ENCODE measurements around the gene FEN1. TPM values are rescaled to one million over a fixed set of nuclear protein-coding genes. Genes with fewer than 3 reads are reported as not detected.
A peak's percentile ranks its signal among the peaks of the same experiment; 100 is the strongest.

The FEN1 gene
- total and polyA plus RNA-seq, 2 of the 13 experiments (the other 11 are each of a cell fraction or from before 2014, with no cell fraction given), result 12.4 to 102 TPM

- TF ChIP-seq, protein P1, sequence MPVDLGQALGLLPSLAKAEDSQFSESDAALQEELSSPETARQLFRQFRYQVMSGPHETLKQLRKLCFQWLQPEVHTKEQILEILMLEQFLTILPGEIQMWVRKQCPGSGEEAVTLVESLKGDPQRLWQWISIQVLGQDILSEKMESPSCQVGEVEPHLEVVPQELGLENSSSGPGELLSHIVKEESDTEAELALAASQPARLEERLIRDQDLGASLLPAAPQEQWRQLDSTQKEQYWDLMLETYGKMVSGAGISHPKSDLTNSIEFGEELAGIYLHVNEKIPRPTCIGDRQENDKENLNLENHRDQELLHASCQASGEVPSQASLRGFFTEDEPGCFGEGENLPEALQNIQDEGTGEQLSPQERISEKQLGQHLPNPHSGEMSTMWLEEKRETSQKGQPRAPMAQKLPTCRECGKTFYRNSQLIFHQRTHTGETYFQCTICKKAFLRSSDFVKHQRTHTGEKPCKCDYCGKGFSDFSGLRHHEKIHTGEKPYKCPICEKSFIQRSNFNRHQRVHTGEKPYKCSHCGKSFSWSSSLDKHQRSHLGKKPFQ (CRISPR knock-in tag; IDR thresholded peaks at IDR 0.05; ENCODE audit: insufficient replicate concordance), result peak; percentile 54
- TF ChIP-seq ADNP (CRISPR knock-in tag; IDR thresholded peaks at IDR 0.05), result no peak
- TF ChIP-seq ZNF720 (CRISPR knock-in tag; IDR thresholded peaks at IDR 0.05), result no peak
- TF ChIP-seq SRSF4 (IDR thresholded peaks at IDR 0.05; ENCODE audit: low read depth, low read length, poor library complexity, severe bottlenecking), result no peak
- no peak for TF ChIP-seq CHD4 (IDR thresholded peaks at IDR 0.05; ENCODE audit: borderline replicate concordance, low read length)
- TF ChIP-seq ZNF782 (CRISPR knock-in tag; IDR thresholded peaks at IDR 0.05; ENCODE audit: borderline replicate concordance), result peak; percentile 89; the same call in 1 of the 2 replicates
- TF ChIP-seq SRSF1 (optimal IDR thresholded peaks at IDR 0.05; ENCODE audit: low read depth, low read length), result peak; percentile 69
- TF ChIP-seq, protein P2, sequence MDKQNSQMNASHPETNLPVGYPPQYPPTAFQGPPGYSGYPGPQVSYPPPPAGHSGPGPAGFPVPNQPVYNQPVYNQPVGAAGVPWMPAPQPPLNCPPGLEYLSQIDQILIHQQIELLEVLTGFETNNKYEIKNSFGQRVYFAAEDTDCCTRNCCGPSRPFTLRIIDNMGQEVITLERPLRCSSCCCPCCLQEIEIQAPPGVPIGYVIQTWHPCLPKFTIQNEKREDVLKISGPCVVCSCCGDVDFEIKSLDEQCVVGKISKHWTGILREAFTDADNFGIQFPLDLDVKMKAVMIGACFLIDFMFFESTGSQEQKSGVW (CRISPR knock-in tag; IDR thresholded peaks at IDR 0.05; ENCODE audit: borderline replicate concordance), result no peak
- TF ChIP-seq, protein P3, sequence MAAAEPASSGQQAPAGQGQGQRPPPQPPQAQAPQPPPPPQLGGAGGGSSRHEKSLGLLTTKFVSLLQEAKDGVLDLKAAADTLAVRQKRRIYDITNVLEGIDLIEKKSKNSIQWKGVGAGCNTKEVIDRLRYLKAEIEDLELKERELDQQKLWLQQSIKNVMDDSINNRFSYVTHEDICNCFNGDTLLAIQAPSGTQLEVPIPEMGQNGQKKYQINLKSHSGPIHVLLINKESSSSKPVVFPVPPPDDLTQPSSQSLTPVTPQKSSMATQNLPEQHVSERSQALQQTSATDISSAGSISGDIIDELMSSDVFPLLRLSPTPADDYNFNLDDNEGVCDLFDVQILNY (CRISPR knock-in tag; conservative IDR thresholded peaks at IDR 0.05), result peak; percentile 32; the same call in 1 of the 2 replicates
- TF ChIP-seq, protein P4, sequence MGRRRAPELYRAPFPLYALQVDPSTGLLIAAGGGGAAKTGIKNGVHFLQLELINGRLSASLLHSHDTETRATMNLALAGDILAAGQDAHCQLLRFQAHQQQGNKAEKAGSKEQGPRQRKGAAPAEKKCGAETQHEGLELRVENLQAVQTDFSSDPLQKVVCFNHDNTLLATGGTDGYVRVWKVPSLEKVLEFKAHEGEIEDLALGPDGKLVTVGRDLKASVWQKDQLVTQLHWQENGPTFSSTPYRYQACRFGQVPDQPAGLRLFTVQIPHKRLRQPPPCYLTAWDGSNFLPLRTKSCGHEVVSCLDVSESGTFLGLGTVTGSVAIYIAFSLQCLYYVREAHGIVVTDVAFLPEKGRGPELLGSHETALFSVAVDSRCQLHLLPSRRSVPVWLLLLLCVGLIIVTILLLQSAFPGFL (CRISPR knock-in tag; IDR thresholded peaks at IDR 0.05), result no peak
- TF ChIP-seq ARNT (IDR thresholded peaks at IDR 0.05), result no peak
- 0 out of 2 replicates have a peak, but pooled peaks have one; percentile 69 for TF ChIP-seq GLI4 (CRISPR knock-in tag; IDR thresholded peaks at IDR 0.05; ENCODE audit: borderline replicate concordance)
- TF ChIP-seq PBX2 (CRISPR knock-in tag; IDR thresholded peaks at IDR 0.05), result no peak
- peak; percentile 68 for TF ChIP-seq TAF15 (IDR thresholded peaks at IDR 0.05; ENCODE audit: low read depth, low read length, poor library complexity, severe bottlenecking)
- TF ChIP-seq KAT8 (CRISPR knock-in tag; IDR thresholded peaks at IDR 0.05), result peak; percentile 86; the same call in 1 of the 2 replicates
- 0 out of 2 replicates have a peak, but pooled peaks have one; percentile 44 for TF ChIP-seq ZNF891 (CRISPR knock-in tag; IDR thresholded peaks at IDR 0.05)
- no peak for TF ChIP-seq FOXO4 (CRISPR knock-in tag; conservative IDR thresholded peaks at IDR 0.05)
- TF ChIP-seq ZNF17 (CRISPR knock-in tag; IDR thresholded peaks at IDR 0.05), result peak; percentile 29; the same call in 1 of the 2 replicates
- peak; percentile 60; the same call in 1 of the 2 replicates for TF ChIP-seq THAP7 (CRISPR knock-in tag; IDR thresholded peaks at IDR 0.05)
- TF ChIP-seq SMAD1 (CRISPR knock-in tag; IDR thresholded peaks at IDR 0.05; ENCODE audit: borderline replicate concordance, low read depth), result peak; percentile 77; the same call in 1 of the 2 replicates
- TF ChIP-seq YEATS4 (CRISPR knock-in tag; IDR thresholded peaks at IDR 0.05; ENCODE audit: borderline replicate concordance), result peak; percentile 89; the same call in 1 of the 2 replicates
Measured at GRCh38 chr11:61816736-61817455, 24.2 kb downstream of the FEN1 start, which contains the start of gene FADS1 (continued).
